Fibroblast of upper back skin (primary cell): Measurements from ENCODE around the gene HCN1.

Experiments
- DNase-seq: peaks from one replicate; pipeline ENCODE4 v3.0.0-alpha.2; 2013

Gene HCN1

GRCh38 chr5:45696206-45696836 lies at the start of gene HCN1:
HCN1 (minus strand) TSS chr5:45696380.
- peak; percentile 43 for DNase-seq

- no peak for DNase-seq
Observed at GRCh38 chr5:45741110-45741509, 44.9 kb upstream of the HCN1 start.

GRCh38 chr5:45737153-45737552 lies 41.0 kb upstream of the HCN1 start:
- DNase-seq = no peak

GRCh38 chr5:45725537-45725936 lies 29.4 kb upstream of the HCN1 start:
- DNase-seq = no peak

GRCh38 chr5:45697201-45697600 lies 1.0 kb upstream of the HCN1 start:
- no peak for DNase-seq

- DNase-seq = no peak
Observed at GRCh38 chr5:45695804-45696156, 400 bp downstream of the HCN1 start.

GRCh38 chr5:45694971-45695803 lies 993 bp downstream of the HCN1 start:
- no peak for DNase-seq

- no peak for DNase-seq
Observed at GRCh38 chr5:45694255-45694814, 1.8 kb downstream of the HCN1 start.

- no peak for DNase-seq
Observed at GRCh38 chr5:45692481-45692880, 3.7 kb downstream of the HCN1 start.

GRCh38 chr5:45691656-45692055 lies 4.5 kb downstream of the HCN1 start:
- DNase-seq = no peak

- no peak for DNase-seq
Observed at GRCh38 chr5:45687701-45688100, 8.5 kb downstream of the HCN1 start.

- DNase-seq = no peak
Observed at GRCh38 chr5:45686620-45687019, 9.6 kb downstream of the HCN1 start.

GRCh38 chr5:45684118-45684517 lies 12.1 kb downstream of the HCN1 start:
- no peak for DNase-seq

GRCh38 chr5:45680950-45681349 lies 15.2 kb downstream of the HCN1 start:
- DNase-seq = no peak

- no peak for DNase-seq
Observed at GRCh38 chr5:45677524-45677923, 18.7 kb downstream of the HCN1 start.

GRCh38 chr5:45672271-45672670 lies 23.9 kb downstream of the HCN1 start:
- DNase-seq = no peak

- DNase-seq = no peak
Observed at GRCh38 chr5:45648744-45649143, 47.4 kb downstream of the HCN1 start.

- DNase-seq = no peak
Observed at GRCh38 chr5:45643056-45643455, 53.1 kb downstream of the HCN1 start.

- no peak for DNase-seq
Observed at GRCh38 chr5:45642370-45642769, 53.8 kb downstream of the HCN1 start.

GRCh38 chr5:45639040-45639439 lies 57.1 kb downstream of the HCN1 start:
- no peak for DNase-seq

- DNase-seq = no peak
Observed at GRCh38 chr5:45627076-45627656, 69.0 kb downstream of the HCN1 start.

GRCh38 chr5:45623832-45624231 lies 72.3 kb downstream of the HCN1 start:
- DNase-seq = no peak

GRCh38 chr5:45622365-45622764 lies 73.8 kb downstream of the HCN1 start:
- no peak for DNase-seq

- DNase-seq = no peak
Observed at GRCh38 chr5:45617859-45618416, 78.2 kb downstream of the HCN1 start.
